HG02970 (cell line): Measurements from ENCODE around the gene CDKAL1.

Experiments used
- ATAC-seq: cut with Tn5 transposase; IDR thresholded peaks from one replicate; pipeline ENCODE4 v1.9.1; 2021; ENCODE audit warnings: mild to moderate bottlenecking, moderate library complexity, moderate number of reproducible peaks; ENCODE audit not compliant: unreplicated experiment, low FRiP score

Gene CDKAL1

DNA sequence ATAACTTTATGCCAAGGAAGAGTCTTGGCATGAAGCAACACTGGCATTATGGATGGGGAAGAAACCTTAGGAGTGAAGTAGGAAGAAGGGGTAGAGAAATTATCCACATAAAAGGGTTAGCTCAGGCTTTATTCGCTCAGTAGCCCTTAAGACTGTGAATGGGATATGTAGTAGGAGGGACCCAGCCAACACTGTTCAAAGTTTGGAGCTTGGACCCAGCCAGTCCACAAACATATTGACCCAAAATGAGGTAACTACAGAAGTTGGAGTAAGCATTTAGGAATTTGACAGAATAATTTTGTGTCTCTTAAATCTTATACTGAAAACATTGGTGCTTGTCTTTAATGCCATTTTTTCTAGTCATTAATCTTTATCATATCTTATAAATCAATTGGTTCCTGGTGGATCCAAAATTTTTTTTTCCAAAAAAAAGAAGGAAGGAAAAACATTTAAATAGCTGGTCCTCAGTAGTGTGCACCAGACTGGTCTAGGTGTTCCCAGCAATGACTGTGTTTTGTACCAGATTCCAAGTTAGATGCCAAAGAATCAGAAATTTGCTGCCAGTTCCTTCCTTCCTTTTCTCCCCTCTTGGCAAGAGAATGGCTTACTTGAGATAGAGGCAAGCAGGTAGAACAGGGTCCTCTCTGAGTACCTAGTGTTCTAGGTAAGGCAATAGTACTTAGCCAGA, 607.5 kb downstream of the CDKAL1 start:
- ATAC-seq, result no peak

DNA sequence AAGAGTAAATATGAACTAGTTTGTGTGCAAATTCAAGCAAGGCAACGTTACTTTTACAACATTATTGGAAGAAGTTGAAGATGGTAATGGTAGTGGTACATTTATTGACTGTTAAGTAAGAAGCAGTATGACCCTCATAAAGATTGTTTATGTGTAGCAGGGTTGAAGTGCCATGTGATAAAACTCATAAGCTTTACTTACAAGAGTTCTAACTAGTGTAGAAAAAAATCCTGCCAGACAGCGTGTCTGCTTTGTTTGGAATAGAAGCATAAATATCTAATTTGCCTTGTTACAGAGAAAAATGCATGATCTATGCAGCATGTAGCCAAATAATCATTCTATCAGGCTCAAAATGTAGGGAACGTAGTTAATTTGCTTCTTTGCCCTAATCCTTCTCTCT, 608.5 kb downstream of the CDKAL1 start:
- no peak for ATAC-seq

DNA sequence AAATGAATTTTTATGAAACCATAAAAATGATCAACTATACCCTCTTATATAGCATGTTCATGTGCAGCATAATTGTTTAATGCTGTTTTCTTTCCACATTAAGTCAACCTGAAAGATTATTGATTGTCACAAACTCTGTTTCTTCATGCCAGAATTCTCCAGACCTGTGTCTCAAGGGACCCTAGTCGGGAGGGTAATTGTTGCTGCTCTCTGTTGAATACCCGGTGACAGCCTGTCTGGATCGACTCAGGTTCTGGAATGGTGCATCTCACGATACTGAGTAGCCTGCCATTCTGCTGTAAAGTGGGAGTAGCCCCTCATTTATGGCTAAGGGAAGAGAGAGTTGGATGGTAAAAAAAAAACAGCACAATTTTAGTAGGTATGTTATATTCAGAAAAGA, 609.4 kb downstream of the CDKAL1 start:
- no peak for ATAC-seq

DNA sequence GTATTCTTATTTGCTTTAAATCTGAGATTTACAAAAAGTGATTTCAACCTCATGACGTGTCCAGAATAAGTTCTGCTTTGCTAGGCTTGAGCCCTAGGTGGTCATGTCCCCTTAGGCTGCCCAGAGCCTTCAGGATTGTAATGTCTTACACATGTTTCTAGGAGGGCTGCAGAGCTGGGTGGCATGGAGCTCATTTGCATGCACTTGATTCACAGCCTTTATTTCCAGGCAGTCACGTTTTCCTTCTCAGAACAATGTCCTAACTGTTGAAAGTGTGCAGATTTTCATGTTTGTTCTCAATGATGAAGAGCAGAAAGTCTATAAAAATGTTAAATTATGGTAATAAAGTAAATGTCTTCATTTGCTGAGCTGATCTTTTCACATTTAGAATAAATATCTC, 610.7 kb downstream of the CDKAL1 start:
- no peak for ATAC-seq

DNA sequence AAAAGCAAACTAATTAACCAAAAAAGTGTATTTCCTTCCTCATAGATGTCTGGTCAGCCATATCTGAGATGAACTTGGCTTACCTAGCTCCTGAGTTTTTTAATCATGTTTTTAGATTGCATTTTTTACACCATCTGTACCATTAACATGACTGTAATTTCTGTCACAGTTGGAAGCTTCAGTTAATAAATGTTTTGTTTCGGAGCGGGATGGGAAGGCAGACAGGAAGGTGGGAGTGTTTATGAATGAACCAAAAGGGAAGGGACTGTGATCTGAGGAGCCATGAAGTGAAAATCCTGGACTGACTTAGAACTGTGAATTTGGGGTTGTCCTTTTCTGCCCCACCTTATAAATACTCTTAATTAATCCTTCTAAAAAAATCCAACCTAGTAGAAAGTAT, 613.7 kb downstream of the CDKAL1 start:
- no peak for ATAC-seq

DNA sequence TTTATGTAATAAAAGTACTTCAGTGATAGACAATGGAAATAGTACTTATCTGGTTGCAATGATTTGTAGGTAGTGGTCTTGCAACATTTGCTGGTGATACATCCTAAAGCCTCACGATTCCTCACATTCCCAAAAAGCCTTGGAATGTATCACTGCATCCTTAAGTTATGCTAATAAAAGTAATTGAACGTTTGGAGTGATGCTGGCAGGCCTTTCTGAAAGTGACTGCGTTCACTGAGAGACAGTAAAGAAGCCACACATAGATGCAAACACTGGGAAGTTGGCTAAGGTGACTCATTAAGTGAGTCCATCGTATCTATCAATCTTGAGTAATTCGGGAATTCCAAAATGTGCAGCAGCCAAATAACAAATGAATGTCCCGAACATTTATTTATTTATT, 615.2 kb downstream of the CDKAL1 start:
- ATAC-seq, result no peak

DNA sequence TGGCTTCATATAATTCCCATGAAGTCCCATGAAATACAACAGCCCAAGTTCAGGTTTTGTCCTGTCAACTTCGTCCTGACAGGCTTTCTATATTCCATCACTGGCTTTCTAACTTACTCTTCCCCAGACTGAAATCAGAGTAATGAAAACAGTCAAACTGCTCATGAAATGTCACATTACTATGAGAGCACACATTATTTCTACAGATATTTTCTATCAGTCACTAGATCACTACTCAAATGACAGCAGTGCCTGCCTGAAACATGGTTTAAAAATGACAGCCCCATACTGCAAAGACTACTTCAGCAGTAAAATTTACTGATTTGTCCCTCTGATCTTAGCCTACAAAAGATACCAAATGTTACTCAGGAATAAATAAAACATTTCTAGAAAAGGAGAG, 616.4 kb downstream of the CDKAL1 start:
- no peak for ATAC-seq

DNA sequence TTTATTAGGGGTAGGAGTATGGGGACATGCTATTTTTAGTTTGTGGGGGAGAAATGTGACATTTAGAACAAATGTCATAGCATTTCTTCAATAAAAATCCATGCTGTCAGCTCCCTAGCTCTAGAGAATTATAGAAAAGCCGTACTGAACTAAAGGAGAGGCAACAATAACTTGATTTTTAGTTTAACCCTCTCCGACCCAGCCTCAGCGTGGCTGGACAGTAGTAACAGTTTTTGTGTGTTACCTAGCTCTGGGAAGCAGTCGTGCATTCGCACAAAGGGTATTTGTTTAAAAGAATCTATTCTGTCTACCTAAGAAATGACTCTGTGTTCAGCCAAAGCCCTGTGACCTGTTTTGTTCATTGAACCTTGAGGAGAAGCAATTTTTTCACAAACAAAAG, 616.9 kb downstream of the CDKAL1 start:
- no peak for ATAC-seq

DNA sequence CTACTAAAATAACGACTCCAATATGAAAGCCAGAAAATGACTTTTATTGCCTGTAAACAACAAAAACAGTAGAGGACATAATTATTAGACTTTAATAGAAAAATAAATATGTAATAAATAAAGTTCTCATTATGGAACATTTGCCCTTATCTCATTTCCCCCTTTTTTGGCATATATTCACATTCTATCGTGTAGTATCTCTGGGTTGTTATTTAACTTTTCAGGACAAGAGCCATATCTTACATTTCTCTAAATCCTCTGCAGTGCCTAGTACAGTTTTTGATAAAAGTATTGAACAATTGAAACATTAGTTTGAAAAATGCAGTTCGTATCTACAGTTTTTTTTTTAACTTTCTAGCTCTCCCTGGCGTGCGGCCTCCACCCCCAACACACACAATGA, 617.3 kb downstream of the CDKAL1 start:
- ATAC-seq, result no peak

DNA sequence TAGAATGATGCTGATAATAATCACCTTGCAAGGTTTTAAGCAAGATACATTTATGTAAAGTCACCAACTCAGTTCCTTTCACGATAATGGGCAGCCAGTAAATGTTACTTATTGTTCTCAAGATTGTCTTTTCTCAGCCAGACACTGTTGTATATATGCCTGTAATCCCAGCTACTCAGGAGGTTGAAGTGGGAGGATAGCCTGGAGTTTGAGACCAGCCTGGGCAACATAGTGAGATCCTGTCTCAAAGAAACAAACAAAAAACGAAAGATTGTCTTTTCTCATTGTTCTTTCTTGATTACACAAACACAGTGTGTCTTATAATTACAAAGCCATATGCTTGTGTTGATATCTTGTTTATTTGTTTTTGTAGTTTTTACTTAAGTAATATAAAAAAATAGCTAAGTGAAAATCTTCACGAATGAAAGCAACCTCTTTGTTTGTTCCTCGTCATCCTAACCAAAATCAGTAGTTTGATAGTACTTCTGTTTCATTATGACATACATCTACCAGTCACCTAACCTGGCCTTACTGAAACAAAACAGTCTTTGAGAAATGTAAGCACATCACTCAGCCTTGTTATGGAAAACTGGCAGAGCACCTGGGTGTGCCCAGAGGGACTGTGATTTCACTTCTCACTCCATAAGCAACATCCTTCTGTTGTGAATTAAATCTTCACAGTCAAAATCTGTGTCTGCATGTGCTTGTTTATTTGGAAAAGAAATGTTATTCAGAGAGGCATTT, 623.1 kb downstream of the CDKAL1 start:
- peak; percentile 51 for ATAC-seq

DNA sequence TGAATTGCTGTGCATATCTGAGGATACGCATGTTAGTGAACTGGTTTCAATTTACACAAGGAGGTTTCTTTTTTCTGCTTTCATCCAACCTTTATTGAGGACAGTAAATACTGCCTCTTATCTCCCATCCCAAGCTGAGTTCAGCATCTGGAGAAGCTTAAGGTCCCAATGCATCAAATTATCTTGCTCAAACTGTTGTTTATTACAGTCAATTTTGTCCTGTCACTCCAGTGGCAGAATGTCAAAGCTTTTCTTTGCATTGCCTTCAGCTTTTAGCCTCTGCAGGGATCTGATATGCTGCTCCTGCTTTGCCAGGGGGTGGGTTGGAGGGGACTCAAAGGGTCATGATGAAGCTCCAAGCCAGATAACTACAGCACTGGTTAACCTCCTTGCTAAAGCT, 623.9 kb downstream of the CDKAL1 start:
- no peak for ATAC-seq

DNA sequence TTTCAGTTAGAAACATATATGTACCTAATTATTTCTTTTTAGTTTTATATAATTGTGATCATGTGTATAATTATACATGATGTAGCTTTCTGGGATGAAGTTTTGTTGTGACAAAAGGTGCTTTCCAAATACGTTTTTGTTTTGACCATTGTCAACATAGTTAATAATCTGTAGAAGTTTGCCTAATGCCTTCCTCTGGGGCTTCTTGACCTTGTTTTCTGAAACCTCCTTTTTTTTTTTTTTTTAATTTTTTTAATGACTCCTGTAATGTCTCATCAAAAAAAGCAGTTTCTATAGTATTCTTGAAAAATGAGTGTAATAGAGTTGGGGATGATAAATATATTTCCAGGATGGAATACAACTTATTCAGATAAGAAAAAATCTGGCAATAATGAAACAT, 624.6 kb downstream of the CDKAL1 start:
- peak; percentile 44 for ATAC-seq

DNA sequence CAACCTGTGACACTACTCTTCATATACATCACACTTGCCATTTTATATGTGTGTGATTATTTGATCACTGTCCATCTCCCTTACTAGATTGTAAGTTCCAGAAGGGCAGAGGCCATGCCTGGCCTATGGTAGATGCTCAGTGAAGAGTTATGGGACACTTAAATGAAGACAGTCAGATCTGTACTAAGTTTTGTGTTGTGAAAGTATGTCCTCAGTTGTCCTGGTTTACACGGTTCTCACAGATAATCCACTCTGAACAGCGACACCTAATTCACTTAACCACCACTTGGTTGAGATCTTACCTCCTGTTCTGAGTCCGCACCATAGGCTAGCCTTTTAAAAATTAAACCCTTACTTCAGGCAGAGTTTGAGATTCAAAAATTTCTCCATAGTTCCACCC, 625.2 kb downstream of the CDKAL1 start:
- ATAC-seq, result peak; percentile 27

DNA sequence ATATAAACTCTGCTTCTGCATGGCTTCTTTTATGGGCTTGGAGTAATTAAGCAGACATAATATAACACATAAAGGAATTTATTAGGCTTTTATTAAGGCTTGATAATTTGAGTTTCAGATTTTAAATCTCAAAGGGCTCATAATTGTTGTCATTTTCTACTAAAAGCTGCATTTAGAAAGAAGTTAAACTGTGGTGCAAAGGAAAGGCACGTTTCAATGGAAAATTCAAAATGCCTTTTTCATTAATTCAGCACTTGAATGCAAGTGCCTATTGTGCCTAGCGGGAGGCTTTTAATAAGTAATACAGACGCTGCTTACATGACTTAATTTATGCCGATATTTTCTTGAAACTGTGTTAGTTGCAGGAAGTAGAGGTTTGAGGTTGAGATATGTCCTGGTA, 627.5 kb downstream of the CDKAL1 start:
- no peak for ATAC-seq

DNA sequence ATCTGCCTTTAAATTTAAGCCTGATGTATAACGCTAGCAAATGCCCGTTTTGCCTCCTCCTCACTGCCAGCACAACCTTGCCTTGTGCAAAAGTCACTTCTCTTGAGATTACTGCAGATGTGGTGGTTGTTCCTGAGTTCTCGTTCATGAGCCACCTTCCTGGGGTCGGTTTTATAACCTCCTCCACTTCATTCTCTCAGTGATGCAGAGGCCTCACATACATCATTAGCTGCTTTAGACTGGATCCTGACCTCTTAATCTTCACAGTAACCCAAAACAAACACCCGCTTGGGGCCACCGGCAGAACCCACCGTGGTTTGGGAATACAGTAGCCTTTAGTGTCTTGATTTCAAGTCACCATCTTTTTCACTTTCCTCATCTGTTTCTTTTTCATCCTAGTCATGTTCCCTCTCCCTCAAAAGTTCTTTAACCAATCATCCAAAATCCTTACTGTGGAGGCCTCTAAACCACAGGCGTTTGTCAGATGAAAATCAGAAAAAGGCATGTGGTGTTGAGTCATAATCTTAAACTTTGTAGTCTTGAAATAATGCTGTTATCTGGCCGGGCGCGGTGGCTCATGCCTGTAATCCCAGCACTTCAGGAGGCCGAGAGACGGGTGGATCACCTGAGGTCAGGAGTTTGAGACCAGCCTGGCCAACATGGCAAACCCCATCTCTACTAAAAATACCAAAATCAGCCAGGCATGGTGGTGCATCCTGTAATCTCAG, 629.0 kb downstream of the CDKAL1 start:
- no peak for ATAC-seq

DNA sequence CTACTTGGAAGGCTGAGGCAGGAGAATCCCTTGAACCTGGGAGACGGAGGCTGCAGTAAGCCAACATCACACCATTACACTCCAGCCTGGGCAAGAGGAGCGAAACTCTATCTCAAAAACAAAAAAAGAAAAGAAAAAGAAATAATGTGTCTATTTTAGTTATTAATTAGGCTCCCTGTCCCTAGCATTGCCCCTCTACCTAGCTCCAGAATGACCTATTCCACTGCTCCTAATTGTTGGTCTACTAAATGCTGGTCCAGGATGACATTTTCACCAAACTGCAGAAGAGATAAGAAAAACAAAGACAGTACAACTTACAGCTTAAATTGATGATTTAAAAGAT, 629.6 kb downstream of the CDKAL1 start:
- ATAC-seq, result no peak

DNA sequence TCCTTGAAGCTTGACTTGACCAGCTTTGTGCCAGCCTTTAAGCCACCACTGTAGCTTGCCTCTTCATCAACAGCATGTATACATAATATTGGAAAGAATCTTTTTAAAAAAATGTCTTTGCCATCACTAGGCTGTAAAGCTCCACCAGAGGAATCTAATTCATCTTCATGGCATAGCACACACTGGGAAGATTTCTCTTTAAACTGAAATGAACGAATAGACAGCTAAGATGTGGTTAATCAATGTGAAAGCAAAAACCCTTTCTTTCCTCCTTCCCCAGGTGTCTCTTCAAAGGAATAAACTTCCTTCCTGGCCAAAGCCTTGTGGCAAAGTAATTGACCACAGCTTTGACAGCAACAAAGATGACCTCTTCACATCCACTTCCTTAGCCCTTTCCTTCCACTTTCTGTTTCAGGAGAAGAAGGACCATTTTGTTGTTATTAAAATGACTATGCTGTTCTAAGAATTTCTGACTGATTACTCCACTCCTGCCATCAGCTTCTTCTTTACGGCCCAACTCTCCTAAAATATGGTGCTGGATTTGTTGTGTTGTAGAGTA, 630.6 kb downstream of the CDKAL1 start:
- no peak for ATAC-seq

DNA sequence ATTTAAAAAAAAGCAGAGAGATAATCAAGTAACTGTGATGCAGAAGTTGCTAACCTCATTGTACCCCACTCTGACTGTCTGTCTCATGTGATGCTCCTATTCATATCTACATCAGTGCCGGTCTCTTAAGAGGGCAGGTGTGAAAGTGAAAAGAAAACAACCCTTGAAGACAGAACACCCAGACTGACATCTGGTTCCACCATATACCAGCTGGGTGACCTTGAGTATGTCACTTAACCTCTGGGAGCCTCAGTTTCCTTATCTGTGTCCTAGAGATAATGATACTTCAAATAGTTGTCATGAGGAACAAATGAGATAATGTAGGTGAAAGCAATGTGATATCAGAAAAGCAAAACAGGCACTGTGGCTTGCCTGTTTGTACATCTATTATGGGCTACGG, 632.5 kb downstream of the CDKAL1 start:
- no peak for ATAC-seq

DNA sequence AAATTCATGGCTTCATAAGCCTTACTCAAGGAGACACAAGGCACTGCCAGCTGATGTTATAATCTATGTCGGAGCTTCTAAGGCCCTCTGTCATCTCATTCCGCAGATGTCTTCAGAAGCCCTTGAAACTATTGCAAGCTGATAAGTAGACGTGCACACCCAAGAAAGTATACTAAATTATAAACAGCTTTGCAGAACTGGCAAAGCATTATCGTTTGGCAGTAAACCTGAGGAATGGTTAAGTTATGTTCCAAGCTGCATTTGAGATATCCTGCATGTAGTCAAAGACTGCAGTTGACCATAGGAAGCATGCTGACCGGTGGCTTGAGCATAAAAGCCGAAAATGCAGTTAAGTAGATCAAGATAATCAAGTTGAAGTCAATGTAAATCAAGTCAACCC, 633.5 kb downstream of the CDKAL1 start:
- ATAC-seq, result no peak

DNA sequence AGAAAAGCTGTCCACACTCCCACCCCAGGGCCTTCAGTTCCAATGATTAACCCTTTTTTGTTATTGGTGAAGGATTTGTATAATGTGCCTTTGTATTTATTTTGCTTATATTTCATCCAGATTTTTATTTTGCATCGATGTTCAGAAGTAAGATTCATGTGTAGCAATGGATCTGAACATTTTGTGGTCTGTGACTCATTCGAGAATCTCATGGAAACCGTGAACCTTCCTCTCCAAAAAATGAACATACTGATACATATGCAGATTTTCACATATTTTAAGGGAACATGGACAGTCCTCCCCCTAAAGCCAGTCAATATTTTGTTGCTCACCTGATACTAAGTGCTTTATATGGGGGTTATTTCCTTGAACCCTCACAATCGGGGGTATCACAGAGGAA, 637.5 kb downstream of the CDKAL1 start:
- ATAC-seq, result no peak

DNA sequence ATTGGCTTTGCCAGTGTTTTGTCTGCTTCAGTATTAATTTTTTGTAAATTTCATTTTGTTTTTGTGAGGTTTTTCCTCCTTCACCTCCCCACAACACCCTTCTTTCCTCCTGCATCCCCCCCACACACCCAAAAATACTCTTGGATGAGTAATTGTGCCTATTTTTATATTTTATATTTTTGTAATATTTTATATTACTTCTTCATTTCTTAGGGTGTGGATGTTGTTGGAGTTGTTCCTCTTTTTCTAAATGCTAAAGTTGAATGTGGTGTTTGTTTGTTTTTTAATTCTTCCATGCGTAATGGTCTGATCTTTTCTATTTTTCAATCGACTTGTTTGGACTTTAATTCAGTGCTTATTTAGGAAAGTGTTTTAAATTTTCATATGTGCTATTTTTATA, 638.8 kb downstream of the CDKAL1 start:
- no peak for ATAC-seq
